Measurements from ENCODE around the gene OMA1.
"Not testable (repeated sequence)": the region's sequence is repeated elsewhere in the genome, so short reads cannot be mapped to it uniquely, and the experiment has no call there.

Gene OMA1

DNA sequence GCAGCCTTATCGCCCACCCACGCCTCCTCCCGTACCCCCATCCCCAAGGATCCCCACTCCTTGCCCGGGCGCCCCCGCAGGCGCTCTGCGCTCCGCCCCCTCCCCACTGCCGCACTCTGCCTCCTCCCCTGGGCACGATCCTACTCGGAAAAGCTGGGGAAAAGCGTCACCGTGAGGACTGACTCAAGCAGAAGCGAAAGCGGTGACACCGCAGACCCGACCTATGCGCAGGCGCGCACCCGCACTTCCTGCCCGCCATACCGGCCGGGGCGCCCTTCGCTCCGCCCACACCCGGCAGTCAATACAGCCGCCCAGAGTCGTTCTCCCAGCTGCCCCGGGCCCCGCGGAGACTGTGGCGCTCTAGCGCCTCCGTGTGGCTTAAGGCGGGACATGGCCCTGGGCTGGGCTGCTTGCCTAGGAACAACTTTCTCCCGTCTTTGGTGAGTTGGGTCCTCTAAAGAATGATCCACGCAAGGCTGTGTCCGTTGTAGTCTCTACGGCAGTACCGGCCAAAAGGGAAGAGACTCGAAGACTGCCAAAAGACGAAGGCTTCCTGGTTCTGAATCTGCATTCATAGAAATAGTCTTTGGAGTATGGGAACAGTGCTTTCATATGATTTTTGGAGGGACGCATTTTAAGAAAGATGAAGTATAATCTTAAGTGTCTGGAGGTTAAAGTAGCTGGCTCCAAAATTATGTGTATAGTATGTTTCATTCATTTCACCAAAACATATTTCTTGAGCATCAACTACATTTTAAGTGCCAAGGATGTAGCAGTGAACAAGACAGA lies at the start of gene OMA1:
OMA1 (minus strand) TSS at position 207 of the 789 bp plus-strand sequence. CDS start 7,432 bp downstream, outside the sequence.
- peak; percentile 93 to 96 for DNase-seq (ENCODE audit: low read depth in 2 of 2, low spot score in 1 of 2)

DNA sequence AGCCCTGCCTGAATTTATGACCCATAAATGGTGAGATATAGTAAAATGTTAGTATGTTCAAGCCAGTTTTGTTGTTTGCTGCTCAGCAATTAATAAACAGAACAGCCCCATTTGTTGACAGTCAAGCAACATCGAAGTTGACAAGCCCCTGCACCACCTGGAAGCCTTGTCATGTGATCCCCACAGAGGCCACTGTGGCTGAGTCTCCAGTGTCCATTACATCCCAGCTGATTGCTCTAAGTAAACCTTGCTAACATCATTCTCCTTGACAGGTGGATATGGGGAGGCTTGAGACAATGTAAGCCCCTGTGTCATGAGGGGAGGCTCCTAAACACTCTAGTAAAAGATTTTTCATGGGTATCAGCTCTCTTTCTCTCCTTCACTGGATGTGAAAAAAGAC lies 48.0 kb upstream of the OMA1 start:
- DNase-seq (ENCODE audit: low read depth in 2 of 2, low spot score in 1 of 2), result no peak

DNA sequence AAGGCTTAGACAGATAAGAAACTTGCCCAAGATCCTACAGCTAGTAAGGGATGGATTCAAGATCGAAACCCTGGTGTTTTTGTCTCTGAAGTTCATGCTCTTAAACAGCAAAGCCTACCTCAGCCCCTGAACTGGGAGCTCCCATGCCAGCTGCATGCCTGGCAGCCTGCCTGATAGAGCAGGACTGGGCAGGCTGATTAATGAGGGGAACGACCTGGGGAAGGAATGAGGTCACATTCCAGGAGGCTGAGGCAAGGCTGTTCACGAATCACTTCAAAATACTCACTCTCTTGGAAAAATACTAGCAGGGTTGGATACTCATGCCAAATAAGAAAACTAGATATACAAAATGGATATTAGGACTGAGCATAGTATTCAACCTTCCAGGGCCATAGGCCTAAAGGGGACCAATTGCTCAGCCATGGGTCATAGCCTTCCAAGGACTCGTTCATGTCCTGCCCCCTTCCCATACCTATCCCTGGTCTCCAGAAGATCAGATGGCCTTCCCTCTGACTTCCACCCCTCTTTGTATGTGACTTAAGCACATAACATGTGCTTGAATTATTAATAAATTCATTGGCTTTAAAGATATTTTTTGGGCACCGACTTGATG lies 46.1 kb upstream of the OMA1 start:
- DNase-seq (ENCODE audit: low read depth in 2 of 2, low spot score in 1 of 2), result no peak

DNA sequence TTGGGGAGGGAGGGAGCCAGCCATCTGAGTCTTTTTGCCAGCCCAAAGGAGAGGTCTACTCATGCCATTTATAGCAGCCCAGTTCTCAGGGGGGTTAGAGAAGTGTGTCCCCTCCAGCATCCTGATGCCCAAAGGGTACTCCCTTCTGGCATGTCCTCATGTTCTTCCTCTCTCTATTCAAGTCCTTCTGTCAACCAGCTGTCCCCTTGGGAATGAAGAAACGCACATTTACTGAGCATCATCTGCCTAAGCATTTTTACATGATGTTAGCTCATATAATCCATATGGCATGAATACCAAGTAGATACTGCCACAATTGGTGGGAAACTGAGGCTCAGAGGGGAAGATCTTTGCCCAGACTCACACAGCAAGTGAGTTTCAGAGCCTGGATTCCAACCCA lies 45.3 kb upstream of the OMA1 start:
- DNase-seq (ENCODE audit: low read depth in 2 of 2, low spot score in 1 of 2), result no peak

DNA sequence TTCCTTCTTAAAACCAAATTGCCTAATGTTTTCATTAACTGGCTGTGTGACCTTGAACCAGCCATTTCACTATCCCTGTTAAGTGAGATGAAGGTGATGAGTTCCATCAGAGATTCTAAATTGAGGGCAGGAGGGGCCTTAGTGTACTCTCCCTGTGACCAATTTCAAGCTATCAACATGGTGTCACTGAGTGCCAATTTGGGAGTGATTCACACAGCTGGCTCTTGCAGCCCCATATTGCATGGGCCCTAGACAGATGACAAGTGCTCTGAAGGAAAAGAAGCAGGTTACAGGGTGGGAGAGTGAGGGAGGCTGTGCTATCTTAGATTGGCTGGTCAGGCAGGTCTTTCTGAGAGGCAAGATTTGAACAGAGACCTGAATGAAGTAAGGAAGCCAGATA lies 43.5 kb upstream of the OMA1 start:
- DNase-seq (ENCODE audit: low read depth in 2 of 2, low spot score in 1 of 2), result no peak

DNA sequence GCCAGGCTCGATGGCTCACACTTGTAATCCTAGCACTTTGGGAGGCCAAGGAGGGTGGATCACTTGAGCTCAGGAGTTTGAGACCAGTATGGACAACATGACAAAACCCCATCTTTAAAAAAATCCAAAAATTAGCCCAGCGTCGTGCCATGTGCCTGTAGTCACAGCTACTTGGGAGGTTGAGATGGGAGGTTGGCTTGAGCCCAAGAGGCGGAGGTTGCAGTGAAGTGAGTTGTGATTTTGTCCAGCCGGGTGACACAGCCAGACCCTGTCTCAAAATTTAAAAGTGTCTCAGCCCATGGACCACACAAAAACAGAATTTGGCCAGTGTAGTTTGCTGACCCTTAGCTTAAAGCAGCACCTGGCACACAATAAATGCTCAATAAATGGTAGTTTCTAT lies 41.9 kb upstream of the OMA1 start:
- DNase-seq (ENCODE audit: low read depth in 2 of 2, low spot score in 1 of 2), result no peak

DNA sequence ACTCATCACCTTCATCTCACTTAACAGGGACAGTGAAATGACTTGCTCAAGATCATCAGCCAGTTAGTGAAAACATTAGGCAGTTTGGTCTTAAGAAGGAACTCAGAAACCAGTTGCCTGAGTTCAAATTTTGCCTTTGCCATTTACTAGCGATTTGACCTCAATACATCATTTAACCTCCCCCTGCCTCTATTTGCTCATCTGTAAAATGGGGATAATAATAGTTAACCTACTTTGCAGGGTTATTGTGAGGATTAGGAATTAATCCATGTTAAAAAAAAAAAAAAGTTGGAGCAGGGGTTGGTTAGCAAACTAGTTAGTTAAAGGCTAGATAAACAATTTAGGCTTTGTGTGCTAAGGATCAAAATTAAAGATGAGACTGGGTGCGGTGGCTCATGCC lies 41.1 kb upstream of the OMA1 start:
- no peak for DNase-seq (ENCODE audit: low read depth in 2 of 2, low spot score in 1 of 2)

DNA sequence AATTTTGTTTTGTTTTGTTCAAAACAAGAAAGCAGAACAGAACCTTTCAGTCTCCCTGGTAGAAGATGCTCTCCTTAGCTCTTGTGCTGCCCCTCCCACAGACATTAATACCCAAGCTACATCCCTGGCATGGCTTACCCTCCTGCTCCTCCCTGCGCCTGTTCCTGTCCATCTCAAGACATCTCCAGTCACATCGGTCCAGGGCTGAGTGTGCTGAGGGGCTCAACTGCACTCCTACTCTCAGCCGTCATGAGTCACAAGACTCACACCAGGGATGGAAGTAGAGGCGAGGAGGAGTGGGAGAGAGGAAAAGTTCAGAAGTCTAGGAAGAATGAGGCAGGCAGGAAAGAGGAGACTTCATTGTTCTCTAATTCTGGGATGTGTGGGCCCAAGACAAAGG lies 39.7 kb upstream of the OMA1 start:
- DNase-seq (ENCODE audit: low read depth in 2 of 2, low spot score in 1 of 2), result no peak

DNA sequence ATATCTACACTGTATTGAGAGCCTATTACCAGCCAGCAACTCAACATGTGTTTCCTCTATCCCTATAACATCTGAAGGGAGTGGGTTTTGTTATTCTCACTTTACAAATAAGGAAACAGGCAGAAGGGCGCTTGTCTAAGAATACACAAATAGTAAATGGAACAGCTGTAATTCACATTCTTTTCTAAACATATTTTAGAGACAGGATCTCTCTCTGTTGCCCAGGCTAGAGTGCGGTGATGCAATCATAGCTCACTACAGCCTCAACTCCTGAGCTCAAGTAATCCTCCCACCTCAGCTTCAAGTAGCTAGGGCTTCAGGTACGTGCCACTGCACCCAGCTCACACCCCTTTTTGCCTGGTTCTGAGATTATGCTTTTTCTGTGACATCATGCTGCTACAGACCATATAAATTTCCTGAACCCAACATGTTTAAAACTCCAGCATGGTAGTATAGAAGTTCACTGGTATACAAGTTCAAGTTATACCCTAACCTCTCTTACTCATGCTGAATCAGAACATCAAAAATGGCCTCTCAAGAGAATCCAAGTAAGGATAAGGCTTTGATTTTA lies 39.1 kb upstream of the OMA1 start:
- no peak for DNase-seq (ENCODE audit: low read depth in 2 of 2, low spot score in 1 of 2)

DNA sequence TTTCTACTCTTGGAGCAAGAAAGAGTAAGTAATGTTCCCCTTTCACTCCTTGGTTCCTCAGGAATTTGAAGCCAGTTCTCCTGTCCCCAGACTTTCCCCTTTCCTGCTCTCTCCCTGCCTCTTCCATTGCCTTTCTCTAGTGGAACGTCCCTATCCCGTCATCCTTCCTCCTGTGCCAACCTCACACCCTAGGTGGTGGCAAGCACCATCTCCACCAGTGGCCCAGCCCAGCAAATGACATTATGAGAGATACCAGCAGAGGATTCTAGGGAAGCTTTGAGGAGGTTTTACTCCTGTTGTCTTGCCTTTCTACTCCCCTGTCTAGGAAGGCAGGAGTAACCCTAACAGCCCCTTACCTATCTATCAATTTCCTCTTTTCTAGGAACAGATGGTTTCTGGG lies 38.6 kb upstream of the OMA1 start:
- no peak for DNase-seq (ENCODE audit: low read depth in 2 of 2, low spot score in 1 of 2)

DNA sequence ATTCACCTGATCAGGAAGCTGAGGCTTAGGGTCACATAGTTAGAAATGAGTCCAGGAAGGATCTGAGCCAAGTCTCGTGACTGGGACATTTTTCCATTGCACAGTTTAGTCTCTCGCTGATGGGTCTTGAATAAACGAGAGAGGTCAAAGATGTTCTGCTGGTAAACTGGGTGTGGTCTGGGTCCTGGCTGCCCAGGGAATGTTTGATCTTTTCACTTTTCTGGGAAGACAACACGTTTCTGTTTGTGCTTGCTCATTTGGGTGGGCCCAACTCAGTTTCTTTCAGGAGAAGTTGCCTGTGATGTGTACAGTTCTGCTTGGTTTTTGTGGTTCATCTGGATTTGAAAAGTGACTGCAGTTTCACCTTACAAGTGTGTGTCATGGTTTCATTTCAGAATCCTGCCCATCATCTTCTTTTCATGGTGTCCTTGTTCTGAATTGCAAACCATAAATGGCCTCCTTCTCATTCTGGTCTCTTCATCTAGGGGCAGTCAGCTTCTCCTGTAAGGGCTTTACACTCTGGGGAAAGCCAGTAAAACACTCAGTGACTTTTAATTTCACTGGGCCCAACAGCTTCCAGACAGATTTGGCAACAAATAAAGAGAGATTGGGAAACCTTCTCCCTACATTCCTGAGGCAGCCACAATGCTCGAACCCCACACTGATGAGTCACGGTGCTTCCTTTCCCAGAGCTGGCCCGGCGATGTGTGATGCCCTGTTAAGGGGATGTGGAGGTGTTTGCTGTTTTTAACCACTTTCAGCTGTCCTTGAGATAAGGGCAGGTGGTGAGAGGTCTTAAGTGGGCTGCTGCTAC lies 37.8 kb upstream of the OMA1 start:
- DNase-seq (ENCODE audit: low read depth in 2 of 2, low spot score in 1 of 2), result no peak

DNA sequence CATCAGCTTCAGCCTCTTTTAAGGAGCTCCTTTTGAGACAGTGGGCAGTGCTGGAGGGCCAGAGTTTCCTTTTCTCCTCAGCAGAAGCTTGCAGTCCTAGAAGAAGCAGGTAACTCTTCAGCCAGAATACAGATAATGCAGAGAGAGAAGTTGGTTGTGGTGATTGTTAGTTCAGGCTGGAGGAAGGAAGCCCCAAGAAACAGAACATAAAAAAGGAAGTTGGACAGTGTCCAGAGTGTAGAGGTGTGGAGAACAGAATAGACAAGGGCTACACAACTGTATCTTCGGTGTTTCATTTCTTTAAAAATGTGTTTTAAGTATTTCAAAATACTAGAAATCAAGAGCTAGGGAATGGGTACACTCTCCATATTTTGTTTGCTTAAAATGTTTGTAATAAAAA lies 37.0 kb upstream of the OMA1 start:
- DNase-seq (ENCODE audit: low read depth in 2 of 2, low spot score in 1 of 2), result no peak

DNA sequence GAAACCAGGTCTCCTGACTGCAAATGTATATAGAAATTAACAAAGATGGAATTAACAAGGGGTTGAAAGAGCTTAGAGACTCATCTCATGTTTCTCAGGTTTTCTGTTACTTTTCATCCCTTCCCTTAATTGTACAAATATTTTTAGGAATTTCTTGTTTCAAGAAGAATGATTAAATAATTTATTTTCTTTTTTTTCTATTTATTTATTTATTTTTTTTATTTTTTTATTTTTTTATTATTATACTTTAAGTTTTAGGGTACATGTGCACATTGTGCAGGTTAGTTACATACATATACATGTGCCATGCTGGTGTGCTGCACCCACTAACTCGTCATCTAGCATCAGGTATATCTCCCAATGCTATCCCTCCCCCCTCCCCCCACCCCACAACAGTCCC lies 35.6 kb upstream of the OMA1 start:
- not testable (repeated sequence) for DNase-seq (ENCODE audit: low read depth in 2 of 2, low spot score in 1 of 2)

DNA sequence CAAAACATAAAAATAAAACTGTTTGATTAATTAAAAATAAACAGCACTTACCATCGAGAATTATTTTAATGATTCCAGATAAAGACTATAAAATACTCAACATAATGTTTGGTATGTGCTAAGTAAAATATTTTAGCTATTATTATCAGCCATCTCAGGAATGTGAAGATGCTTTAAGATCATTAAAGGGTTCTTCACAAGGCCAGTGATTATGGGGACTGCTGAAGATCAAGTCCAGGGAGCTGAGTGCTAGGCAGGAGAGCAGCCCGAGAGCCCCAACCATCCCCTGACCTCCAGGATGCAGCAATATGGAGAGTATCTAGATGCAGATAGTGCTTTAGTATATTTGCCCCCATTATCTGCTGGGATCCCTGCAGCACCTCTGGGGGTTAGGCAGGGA lies 35.1 kb upstream of the OMA1 start:
- no peak for DNase-seq (ENCODE audit: low read depth in 2 of 2, low spot score in 1 of 2)

DNA sequence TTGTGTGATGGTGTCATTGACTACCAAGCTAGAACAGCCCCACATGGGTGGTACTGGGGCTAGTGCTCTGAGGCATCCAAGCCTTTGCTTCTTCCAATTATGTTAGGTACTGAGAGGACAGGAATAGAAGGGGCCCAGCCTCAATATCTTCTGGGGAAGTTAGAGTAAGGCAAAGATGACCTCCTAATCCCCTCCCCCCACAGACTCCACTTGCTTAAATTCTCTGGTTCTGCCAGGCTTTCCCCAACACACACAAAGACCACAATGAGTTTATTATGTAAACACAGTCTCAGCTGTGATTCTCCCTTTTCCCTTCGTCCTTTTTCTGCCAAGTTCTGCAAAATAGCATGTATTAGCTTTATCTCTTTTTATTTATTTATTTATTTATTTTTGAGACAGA lies 33.7 kb upstream of the OMA1 start:
- DNase-seq (ENCODE audit: low read depth in 2 of 2, low spot score in 1 of 2), result no peak

DNA sequence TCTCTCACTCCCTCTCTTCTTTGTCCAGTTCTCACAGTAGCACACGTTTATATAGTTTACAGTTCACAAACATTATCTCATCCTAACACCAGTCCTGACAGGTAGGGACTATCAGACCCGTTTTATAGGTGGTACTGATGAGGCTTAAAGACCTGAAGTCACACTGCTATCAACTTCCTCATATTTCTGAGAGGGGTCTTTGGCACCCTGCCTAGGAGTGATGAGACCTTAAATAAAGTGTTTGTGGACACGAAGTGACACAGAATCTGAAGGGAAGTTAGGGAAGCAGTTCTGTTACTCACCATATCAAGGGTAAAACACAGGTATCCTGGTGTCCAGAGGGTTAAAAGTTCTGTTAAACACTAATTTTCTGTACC lies 31.1 kb upstream of the OMA1 start:
- DNase-seq (ENCODE audit: low read depth in 2 of 2, low spot score in 1 of 2), result no peak

DNA sequence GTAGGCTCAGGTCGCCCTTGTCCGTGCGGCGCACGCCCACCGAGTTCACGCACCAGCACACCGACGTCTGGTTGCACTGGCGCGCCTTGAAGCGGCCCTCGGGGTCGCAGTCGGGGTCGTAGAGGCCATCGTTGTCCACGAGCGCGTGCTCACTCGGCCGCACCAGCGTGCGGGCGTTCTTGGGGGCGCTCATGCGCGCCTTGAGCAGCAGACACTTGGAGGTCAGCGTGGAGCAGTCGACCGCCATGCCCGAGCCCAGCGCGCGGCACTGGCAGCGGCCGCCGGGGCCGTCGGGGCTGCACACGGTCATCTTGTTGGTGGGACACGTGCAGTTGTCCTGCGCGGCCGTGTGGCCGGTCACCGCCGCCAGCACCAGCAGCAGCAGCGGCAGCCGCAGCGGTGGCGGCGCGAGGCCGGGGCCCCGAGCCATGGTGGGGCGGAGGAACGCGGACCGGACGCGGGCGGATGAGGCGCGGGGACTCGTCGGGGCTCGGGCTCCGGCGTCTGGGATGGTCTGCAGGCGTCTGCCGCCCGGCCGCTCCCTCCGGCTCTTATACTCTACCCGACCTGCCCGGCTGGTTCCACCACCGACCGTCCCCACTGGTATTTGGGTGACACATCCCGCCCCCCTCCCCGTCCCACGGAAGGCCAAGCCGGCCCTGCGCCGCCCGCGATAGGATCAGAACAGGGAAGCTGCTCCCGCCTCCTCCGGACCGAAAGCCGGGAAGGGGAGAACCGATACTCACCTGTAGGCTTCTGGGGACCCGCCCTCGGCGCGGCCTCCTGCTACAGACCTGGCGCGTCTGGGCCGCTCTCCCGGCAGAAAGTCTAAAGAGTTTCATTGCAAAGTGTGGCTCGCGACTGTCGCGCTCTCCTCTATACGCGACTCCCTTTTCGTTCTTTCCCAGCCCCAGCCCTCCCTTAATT lies 30.5 kb upstream of the OMA1 start, which contains the start of gene TACSTD2:
TACSTD2 (minus strand) TSS at position 526 of the 927 bp plus-strand sequence; CDS start at position 430, 96 bp downstream.
- DNase-seq (ENCODE audit: low read depth in 2 of 2, low spot score in 1 of 2), result no peak

DNA sequence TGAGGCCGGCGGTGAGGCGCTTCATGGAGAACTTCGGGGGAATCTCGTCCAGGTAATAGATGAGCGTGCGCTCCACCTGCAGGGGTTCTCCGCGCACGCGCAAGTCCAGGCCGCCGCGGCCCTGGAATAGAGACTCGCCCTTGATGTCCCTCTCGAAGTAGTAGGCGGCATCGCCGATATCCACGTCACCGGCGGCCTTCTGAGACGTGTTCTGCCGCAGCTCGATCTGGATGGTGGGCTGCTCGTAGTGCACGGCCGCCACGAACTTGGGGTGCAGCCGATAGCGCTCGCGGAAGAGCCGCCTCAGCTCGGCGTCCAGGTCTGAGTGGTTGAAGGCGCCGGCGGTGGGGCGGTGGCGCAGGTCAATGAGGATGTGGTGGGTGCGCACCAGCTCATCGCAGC lies 29.8 kb upstream of the OMA1 start:
- no peak for DNase-seq (ENCODE audit: low read depth in 2 of 2, low spot score in 1 of 2)

DNA sequence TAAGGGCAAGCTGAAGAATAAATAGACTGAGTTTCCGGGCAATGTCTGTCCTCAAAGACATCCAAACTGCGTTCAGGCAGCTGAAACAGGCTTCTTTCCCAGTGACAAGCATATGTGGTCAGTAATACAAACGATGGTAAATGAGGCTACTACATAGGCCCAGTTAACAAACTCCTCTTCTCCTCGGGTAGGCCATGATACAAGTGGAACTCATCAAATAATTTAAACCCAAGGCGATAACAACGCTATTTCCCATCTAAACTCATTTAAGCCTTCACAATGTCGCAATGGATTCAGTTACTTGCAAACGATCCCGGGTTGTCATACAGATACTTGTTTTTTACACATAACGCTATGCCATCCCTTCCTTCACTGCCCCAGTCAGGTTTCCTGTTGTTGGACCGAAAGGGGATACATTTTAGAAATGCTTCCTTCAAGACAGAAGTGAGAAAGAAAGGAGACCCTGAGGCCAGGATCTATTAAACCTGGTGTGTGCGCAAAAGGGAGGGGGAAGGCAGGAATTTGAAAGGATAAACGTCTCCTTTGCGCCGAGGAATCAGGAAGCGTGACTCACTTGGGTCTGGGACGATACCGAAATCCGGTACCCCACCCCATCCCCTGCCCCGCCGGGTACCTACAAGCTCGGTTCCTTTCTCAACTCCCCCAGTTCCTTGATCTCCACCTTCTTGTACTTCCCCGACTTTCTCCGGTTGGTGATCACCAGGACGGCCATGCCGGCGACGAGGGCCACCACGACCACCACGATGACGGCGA lies 29.2 kb upstream of the OMA1 start:
- no peak for DNase-seq (ENCODE audit: low read depth in 2 of 2, low spot score in 1 of 2)

DNA sequence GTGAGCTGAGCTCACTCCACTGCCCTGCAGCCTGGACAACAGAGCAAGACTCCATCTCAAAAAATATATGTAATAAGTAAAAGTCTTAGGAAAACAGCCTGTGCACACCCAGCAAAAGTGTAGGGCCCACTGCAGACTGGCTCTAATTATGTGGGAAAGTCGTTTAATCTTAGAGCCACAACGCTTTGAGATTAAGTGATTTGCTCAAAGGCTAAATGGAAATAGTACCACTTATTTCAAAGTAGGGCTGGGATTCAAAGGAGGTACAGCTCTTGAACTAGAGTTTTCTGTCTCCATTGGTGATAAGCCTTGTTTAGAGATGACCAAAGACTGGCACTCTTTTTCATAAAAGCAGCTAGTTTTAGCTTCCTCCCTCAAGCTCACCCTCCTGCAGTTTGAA lies 28.3 kb upstream of the OMA1 start:
- DNase-seq (ENCODE audit: low read depth in 2 of 2, low spot score in 1 of 2), result no peak
